ENCODE data around the gene FOXN3.

GRCh38 chr14:89256283-89256682, 160.8 kb downstream of the FOXN3 start:
- TF ChIP-seq, protein P1, sequence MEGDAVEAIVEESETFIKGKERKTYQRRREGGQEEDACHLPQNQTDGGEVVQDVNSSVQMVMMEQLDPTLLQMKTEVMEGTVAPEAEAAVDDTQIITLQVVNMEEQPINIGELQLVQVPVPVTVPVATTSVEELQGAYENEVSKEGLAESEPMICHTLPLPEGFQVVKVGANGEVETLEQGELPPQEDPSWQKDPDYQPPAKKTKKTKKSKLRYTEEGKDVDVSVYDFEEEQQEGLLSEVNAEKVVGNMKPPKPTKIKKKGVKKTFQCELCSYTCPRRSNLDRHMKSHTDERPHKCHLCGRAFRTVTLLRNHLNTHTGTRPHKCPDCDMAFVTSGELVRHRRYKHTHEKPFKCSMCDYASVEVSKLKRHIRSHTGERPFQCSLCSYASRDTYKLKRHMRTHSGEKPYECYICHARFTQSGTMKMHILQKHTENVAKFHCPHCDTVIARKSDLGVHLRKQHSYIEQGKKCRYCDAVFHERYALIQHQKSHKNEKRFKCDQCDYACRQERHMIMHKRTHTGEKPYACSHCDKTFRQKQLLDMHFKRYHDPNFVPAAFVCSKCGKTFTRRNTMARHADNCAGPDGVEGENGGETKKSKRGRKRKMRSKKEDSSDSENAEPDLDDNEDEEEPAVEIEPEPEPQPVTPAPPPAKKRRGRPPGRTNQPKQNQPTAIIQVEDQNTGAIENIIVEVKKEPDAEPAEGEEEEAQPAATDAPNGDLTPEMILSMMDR (IDR thresholded peaks at IDR 0.05): no peak
- TF ChIP-seq POLR2A (IDR thresholded peaks at IDR 0.05): no peak
- TF ChIP-seq POLR2AphosphoS5 (IDR thresholded peaks at IDR 0.05): no peak
